A549 (cell line): Measurements from ENCODE around the gene ITGBL1. TPM values are rescaled to one million over a fixed set of nuclear protein-coding genes. Genes with fewer than 3 reads are reported as not detected.

Source experiments
- ATAC-seq, 2 experiments: fragments of 200-7000 bp in 1 of 2; fragments of >200 bp in 1 of 2; cut with Nextera tagmentation in 1 of 2; cut with Tn5 transposase in 1 of 2; 3 replicates each; pipeline versions ENCODE4 v1.8.0 to v1.9.1; 2018 to 2020; ENCODE audit warnings: mild to moderate bottlenecking in 1 of 2, moderate library complexity in 1 of 2
- CTCF ChIA-PET: fragments of 300-600 bp; sonication (Branson Sonifier 250); formaldehyde crosslinking; extraction: SDS; loops from one replicate; lab custom pipeline; 2021; ENCODE audit warnings: antibody characterized with exemption, inconsistent platforms; lab: Yijun Ruan, JAX
- POLR2A ChIA-PET: fragments of 350-600 bp; formaldehyde crosslinking; extraction: SDS; loops from one replicate; lab custom pipeline; 2021; ENCODE audit warnings: antibody characterized with exemption, inconsistent platforms; lab: Yijun Ruan, JAX
- DNase-seq, 2 experiments: peaks; one replicate each; pipeline versions ENCODE4 v3.0.0 to v3.0.0-alpha.2; 2011 to 2016; ENCODE audit warnings: low read depth in 1 of 2, low spot score in 1 of 2
- FAIRE-seq: peaks from 2 replicates; lab custom pipeline; 2011; peaks lifted over from hg19 to GRCh38; lab: Jason Lieb, UNC
- H3K27ac ChIP-seq, 2 experiments: fragments of >200 bp; sonication (Bioruptor Twin); formaldehyde crosslinking; 3 replicates each; pipeline ENCODE4 v1.5.1; 2016 to 2017
- H3K4me1 ChIP-seq: fragments of >200 bp; sonication (Bioruptor Twin); formaldehyde crosslinking; 3 replicates; pipeline ENCODE4 v1.6.1; 2016
- H3K4me2 ChIP-seq: fragments of >200 bp; sonication (Bioruptor Twin); formaldehyde crosslinking; 3 replicates; pipeline ENCODE4 v1.6.1; 2016
- H3K4me3 ChIP-seq: fragments of >200 bp; sonication (Bioruptor Twin); formaldehyde crosslinking; 3 replicates; pipeline ENCODE4 v1.5.1; 2016
- H3K9me3 ChIP-seq: fragments of >200 bp; sonication (Bioruptor Twin); formaldehyde crosslinking; 3 replicates; pipeline ENCODE4 v1.6.1; 2016
- CBX2 ChIP-seq: fragments of 200-600 bp; sonication (generic); IDR thresholded peaks from 2 replicates; pipeline ENCODE4 v1.6.1; 2016; ENCODE audit warnings: low read depth, mild to moderate bottlenecking, borderline replicate concordance
- EHMT2 ChIP-seq: fragments of 200-600 bp; sonication (generic); IDR thresholded peaks from 2 replicates; pipeline ENCODE4 v1.6.1; 2016; ENCODE audit warnings: antibody characterized with exemption, low read depth, mild to moderate bottlenecking, moderate library complexity
- GATA3 ChIP-seq: IDR thresholded peaks from 2 replicates; pipeline ENCODE4 v1.6.1; 2012; ENCODE audit warnings: borderline replicate concordance
- HOXA7 ChIP-seq: fragments of 250-450 bp; sonication (Bioruptor Pico); IDR thresholded peaks from 2 replicates; pipeline ENCODE4 v1.5.0; 2020; ENCODE audit warnings: mild to moderate bottlenecking, moderate library complexity
- HOXB13 ChIP-seq: fragments of 250-450 bp; sonication (Bioruptor Pico); IDR thresholded peaks from 2 replicates; pipeline ENCODE4 v1.5.0; 2020; ENCODE audit warnings: low read depth, mild to moderate bottlenecking, moderate library complexity
- JUN ChIP-seq, 2 experiments: fragments of >200 bp; sonication (Bioruptor Twin); formaldehyde crosslinking; IDR thresholded peaks; 2 replicates in 1 of 2; 3 replicates in 1 of 2; pipeline ENCODE4 v1.6.1; 2016 to 2017
- JUNB ChIP-seq: fragments of >200 bp; sonication (Bioruptor Twin); formaldehyde crosslinking; IDR thresholded peaks from 2 replicates; pipeline ENCODE4 v1.6.1; 2016
- MAFK ChIP-seq: fragments of 450-650 bp; IDR thresholded peaks from 2 replicates; pipeline ENCODE4 v1.6.1; 2014; ENCODE audit not compliant: partially characterized antibody
- MAZ ChIP-seq: fragments of 150-350 bp; IDR thresholded peaks from 2 replicates; pipeline ENCODE4 v1.6.1; 2014; ENCODE audit warnings: antibody characterized with exemption, low read depth, low read length, borderline replicate concordance
- MYC ChIP-seq: IDR thresholded peaks from 2 replicates; pipeline ENCODE4 v1.6.1; 2012; ENCODE audit warnings: mild to moderate bottlenecking, inconsistent platforms, low read length, improper control_type of control experiment, borderline replicate concordance
- PHF8 ChIP-seq: fragments of 200-600 bp; sonication (generic); IDR thresholded peaks from 2 replicates; pipeline ENCODE4 v1.6.1; 2016; ENCODE audit warnings: low read depth, mild to moderate bottlenecking, antibody characterized with exemption, moderate library complexity, borderline replicate concordance
- POLR2A ChIP-seq: IDR thresholded peaks from 2 replicates; pipeline ENCODE4 v1.6.1; 2012; ENCODE audit warnings: mild to moderate bottlenecking, low read length
- POLR2AphosphoS2 ChIP-seq: conservative IDR thresholded peaks from 2 replicates; pipeline ENCODE4 v1.6.1; 2012; ENCODE audit warnings: low read length, improper control_type of control experiment, inconsistent platforms
- RAD21 ChIP-seq, 2 experiments: fragments of >200 bp in 1 of 2; sonication (Bioruptor Twin) in 1 of 2; formaldehyde crosslinking in 1 of 2; IDR thresholded peaks in 1 of 2; conservative IDR thresholded peaks in 1 of 2; 2 replicates in 1 of 2; 3 replicates in 1 of 2; pipeline ENCODE4 v1.6.1; 2012 to 2018; ENCODE audit warnings: inconsistent platforms in 1 of 2
- RFX5 ChIP-seq: fragments of 450-650 bp; IDR thresholded peaks from 2 replicates; pipeline ENCODE4 v1.7.1; 2014; ENCODE audit warnings: antibody characterized with exemption, mild to moderate bottlenecking, moderate library complexity
- SMC3 ChIP-seq: fragments of >200 bp; sonication (Bioruptor Twin); formaldehyde crosslinking; IDR thresholded peaks from 3 replicates; pipeline ENCODE4 v1.6.1; 2018; ENCODE audit warnings: inconsistent platforms
- TFCP2L1 ChIP-seq: fragments of 250-450 bp; sonication (Bioruptor Pico); IDR thresholded peaks from 2 replicates; pipeline ENCODE4 v1.5.0; 2021; ENCODE audit warnings: mild to moderate bottlenecking
- ZFP36 ChIP-seq: fragments of 450-650 bp; IDR thresholded peaks from 2 replicates; pipeline ENCODE4 v1.6.1; 2014; ENCODE audit warnings: borderline replicate concordance; ENCODE audit not compliant: partially characterized antibody
- WGBS: methylation state at CpG from one replicate; pipeline ENCODE4 v1.1.6; 2017; ENCODE audit errors: missing lambda C conversion rate; 5-methylcytosine and 5-hydroxymethylcytosine counted together
- polyA plus RNA-seq, 4 experiments: library from polyadenylated mRNA; depleted of rRNA in 3 of 4; stranded (reverse); fragments of >200 nt; fragmentation: RNase III in 1 of 4; extraction: RNeasy Plus Mini Kit Qiagen cat#74134 plus additional on column Dnase treatment in 1 of 4; gene quantifications; 2 replicates in 3 of 4; 3 replicates in 1 of 4; pipeline ENCODE4 v1.2.3, GENCODE V29; 2011 to 2017
- TF ChIP-seq, protein P1 (sequence below): IDR thresholded peaks from 2 replicates; pipeline ENCODE4 v1.6.1; 2012; ENCODE audit warnings: low read depth, borderline replicate concordance
- TF ChIP-seq, protein P2 (sequence below): fragments of >200 bp; sonication (Bioruptor Twin); formaldehyde crosslinking; IDR thresholded peaks from 2 replicates; pipeline ENCODE4 v1.6.1; 2016
- TF ChIP-seq, protein P3 (sequence below): IDR thresholded peaks from 2 replicates; pipeline ENCODE4 v1.6.1; 2012
- TF ChIP-seq, protein P4 (sequence below): fragments of 250-450 bp; sonication (Bioruptor Pico); IDR thresholded peaks from 2 replicates; pipeline ENCODE4 v1.5.0; 2020; ENCODE audit warnings: low read depth, mild to moderate bottlenecking, moderate library complexity
- TF ChIP-seq, protein P5 (sequence below): fragments of 450-650 bp; IDR thresholded peaks from 2 replicates; pipeline ENCODE4 v1.6.1; 2014; ENCODE audit warnings: antibody characterized with exemption

The ITGBL1 gene
- polyA plus RNA-seq, 2 of the 4 experiments (the other 2 are of a cell fraction) = 0.40 to 1.3 TPM

DNA sequence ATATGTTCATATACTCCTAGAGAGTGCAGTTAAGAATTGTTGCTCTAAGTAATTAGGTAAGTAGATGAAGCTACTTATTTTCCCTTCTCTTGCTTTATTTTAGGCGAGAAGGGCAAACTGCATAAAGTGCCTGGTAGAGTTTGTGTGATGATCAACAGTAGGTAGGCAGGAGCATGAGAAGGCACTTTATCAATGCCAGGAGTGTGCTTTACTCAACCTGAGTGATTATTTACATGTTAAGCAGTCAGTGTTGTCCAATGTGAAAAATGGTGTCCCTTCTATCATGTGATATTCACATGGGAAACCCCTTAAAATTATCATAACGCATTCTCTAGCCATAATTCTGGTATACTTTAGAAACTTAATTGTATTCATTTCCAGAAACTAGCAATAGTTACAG lies 294.0 kb downstream of the ITGBL1 start:
- FAIRE-seq (no peak), ATAC-seq (no peak), DNase-seq (no peak)
- Histone ChIP-seq H3K4me3 (no peak overlapping the region), H3K9me3 (no peaks in the 10 kb centered on the region), H3K4me2 (peak overlapping the region; percentile 45), H3K27ac (peak overlapping the region in 1 of 2 experiments; percentile 25; a peak in 1 of 6 replicates), H3K4me1 (peaks cover 13% of the 10 kb centered on the region; the same call in 2 of the 3 replicates)
- TF ChIP-seq GATA3 (no peak), MAFK (no peak), EHMT2 (no peak)
- TF ChIP-seq, protein P1, sequence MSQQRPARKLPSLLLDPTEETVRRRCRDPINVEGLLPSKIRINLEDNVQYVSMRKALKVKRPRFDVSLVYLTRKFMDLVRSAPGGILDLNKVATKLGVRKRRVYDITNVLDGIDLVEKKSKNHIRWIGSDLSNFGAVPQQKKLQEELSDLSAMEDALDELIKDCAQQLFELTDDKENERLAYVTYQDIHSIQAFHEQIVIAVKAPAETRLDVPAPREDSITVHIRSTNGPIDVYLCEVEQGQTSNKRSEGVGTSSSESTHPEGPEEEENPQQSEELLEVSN = no peak
- TF ChIP-seq, protein P2, sequence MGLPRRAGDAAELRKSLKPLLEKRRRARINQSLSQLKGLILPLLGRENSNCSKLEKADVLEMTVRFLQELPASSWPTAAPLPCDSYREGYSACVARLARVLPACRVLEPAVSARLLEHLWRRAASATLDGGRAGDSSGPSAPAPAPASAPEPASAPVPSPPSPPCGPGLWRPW = no peak
- 78% methylated on average over 2 of the region's 2 CpGs for WGBS
- CTCF ChIA-PET = interaction anchor here (1.7 kb wide), 1 partner anchor 11 kb away, joined by 11 read pairs; no protein-coding TSS in a partner anchor
- POLR2A ChIA-PET = no interaction called here

DNA sequence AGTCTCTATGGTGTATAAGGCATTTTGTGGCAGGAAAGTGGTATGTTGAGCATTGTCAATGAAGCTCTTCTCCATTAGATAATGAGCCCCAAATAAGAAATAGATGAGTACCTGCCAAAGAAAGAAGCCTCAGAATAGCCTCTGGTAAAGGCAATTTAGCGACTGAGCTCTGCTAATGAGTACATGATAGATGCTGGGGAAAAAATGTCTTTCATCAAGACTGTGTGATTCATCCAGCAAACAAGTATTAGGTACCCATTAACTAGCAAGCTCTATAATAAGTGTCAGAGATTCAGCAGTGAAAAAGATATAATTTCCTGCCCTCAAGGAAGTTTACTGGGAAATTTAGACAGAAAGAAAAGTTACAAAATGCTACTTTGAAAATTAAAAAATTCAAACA lies 294.6 kb downstream of the ITGBL1 start:
- WGBS = 0% methylated on average over 1 of the region's 1 CpG
- Histone ChIP-seq H3K27ac (peak overlapping the region; percentile 8 to 15; a peak in 2 of 6 replicates), H3K4me3 (no peak overlapping the region), H3K4me1 (peaks cover 13% of the 10 kb centered on the region; the same call in 2 of the 3 replicates), H3K4me2 (peak overlapping the region; percentile 45), H3K9me3 (no peaks in the 10 kb centered on the region)
- POLR2A ChIA-PET = no interaction called here
- DNase-seq = no peak
- CTCF ChIA-PET = interaction anchor here (1.7 kb wide), 1 partner anchor 11 kb away, joined by 11 read pairs; no protein-coding TSS in a partner anchor
- no peak for FAIRE-seq
- no peak for ATAC-seq
- no peak for TF ChIP-seq JUN (IDR thresholded peaks at IDR 0.05)
- no peak for TF ChIP-seq POLR2A
- TF ChIP-seq TFCP2L1 (CRISPR knock-in tag) = no peak
- no peak for TF ChIP-seq MAZ
- TF ChIP-seq, protein P3, sequence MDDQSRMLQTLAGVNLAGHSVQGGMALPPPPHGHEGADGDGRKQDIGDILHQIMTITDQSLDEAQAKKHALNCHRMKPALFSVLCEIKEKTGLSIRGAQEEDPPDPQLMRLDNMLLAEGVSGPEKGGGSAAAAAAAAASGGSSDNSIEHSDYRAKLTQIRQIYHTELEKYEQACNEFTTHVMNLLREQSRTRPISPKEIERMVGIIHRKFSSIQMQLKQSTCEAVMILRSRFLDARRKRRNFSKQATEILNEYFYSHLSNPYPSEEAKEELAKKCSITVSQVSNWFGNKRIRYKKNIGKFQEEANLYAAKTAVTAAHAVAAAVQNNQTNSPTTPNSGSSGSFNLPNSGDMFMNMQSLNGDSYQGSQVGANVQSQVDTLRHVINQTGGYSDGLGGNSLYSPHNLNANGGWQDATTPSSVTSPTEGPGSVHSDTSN = no peak
- TF ChIP-seq RAD21 (conservative IDR thresholded peaks at IDR 0.05 in 1 of 2, IDR thresholded peaks at IDR 0.05 in 1 of 2) = no peak

DNA sequence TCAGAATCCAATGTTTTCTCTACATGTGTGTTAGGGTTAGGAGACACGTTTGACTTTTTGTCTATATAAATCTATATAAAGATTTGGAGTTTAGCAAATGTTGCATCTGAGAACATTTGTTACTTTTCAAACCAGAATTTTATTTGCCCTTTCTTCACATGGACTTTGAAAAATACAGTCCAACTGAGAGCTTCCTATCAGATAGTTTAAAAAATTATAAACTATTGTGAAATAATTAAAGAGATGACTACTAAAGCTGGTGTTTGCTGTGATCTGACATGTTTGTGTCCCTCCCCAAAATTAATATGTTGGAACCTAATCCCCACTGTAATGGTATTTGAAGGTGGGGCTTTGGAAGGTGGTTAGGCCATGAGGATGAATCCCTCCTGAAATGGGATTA lies 297.1 kb downstream of the ITGBL1 start:
- no peak for TF ChIP-seq JUNB
- TF ChIP-seq HOXA7 (CRISPR knock-in tag) = no peak
- no peak for TF ChIP-seq CBX2
- no peak for TF ChIP-seq MYC
- no peak for TF ChIP-seq TFCP2L1 (CRISPR knock-in tag)
- DNase-seq = no peak
- WGBS = 84% methylated on average over 1 of the region's 1 CpG
- no peak for FAIRE-seq
- POLR2A ChIA-PET = no interaction called here
- H3K4me3 ChIP-seq = no peak overlapping the region
- H3K4me2 ChIP-seq = no peak overlapping the region
- H3K9me3 ChIP-seq = no peaks in the 10 kb centered on the region
- no peak for ATAC-seq
- no peak overlapping the region for H3K27ac ChIP-seq
- CTCF ChIA-PET = no interaction called here
- H3K4me1 ChIP-seq = peaks cover 13% of the 10 kb centered on the region; the same call in 2 of the 3 replicates

DNA sequence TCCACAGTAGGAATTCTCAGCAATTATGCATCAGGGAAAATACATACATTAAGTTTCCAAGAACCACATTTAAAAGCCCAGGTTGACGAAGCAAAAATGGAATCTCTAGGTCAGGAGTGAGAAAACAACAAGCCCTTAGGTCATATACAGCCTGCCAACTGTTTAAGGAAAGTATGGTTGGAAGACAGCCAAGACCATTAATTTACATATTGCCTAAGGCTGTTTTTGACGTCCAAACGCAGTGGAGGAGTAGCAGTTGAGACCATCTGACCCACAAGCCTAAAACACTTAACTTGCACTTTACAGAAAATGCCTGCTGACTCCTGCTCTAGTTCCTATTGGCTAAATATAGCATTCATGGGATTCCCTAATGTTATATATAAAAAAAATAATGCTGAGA lies 299.0 kb downstream of the ITGBL1 start:
- TF ChIP-seq ZFP36 (no peak), MYC (no peak), POLR2AphosphoS2 (no peak), SMC3 (no peak), PHF8 (no peak), HOXB13 (CRISPR knock-in tag) (no peak), RFX5 (no peak)
- TF ChIP-seq, protein P4, sequence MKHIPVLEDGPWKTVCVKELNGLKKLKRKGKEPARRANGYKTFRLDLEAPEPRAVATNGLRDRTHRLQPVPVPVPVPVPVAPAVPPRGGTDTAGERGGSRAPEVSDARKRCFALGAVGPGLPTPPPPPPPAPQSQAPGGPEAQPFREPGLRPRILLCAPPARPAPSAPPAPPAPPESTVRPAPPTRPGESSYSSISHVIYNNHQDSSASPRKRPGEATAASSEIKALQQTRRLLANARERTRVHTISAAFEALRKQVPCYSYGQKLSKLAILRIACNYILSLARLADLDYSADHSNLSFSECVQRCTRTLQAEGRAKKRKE (CRISPR knock-in tag) = no peak
- TF ChIP-seq, protein P5, sequence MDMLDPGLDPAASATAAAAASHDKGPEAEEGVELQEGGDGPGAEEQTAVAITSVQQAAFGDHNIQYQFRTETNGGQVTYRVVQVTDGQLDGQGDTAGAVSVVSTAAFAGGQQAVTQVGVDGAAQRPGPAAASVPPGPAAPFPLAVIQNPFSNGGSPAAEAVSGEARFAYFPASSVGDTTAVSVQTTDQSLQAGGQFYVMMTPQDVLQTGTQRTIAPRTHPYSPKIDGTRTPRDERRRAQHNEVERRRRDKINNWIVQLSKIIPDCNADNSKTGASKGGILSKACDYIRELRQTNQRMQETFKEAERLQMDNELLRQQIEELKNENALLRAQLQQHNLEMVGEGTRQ = no peak
- TF ChIP-seq, protein P3 = no peak
- ATAC-seq (no peak), FAIRE-seq (no peak), DNase-seq (peak in 1 of 2 experiments; percentile 21)
- Histone ChIP-seq H3K4me2 (0 out of 3 replicates have a peak overlapping the region, but pooled peaks have one; percentile 8), H3K4me1 (peaks cover 12% of the 10 kb centered on the region; the same call in 2 of the 3 replicates), H3K9me3 (no peaks in the 10 kb centered on the region), H3K27ac (no peak overlapping the region), H3K4me3 (no peak overlapping the region)
- 26% methylated on average over 3 of the region's 3 CpGs for WGBS
- CTCF ChIA-PET = no interaction called here
- POLR2A ChIA-PET = no interaction called here
